GM12892 (cell line): Measurements from ENCODE around the gene C2CD2L.

Source experiments
- DNase-seq: peaks from one replicate; pipeline ENCODE4 v3.0.0; 2011; ENCODE audit not compliant: insufficient read length
- FAIRE-seq: peaks from 2 replicates; lab custom pipeline; 2011; peaks lifted over from hg19 to GRCh38; lab: Jason Lieb, UNC
- POLR2A ChIP-seq: IDR thresholded peaks from 2 replicates; pipeline ENCODE4 v1.6.1; 2011; ENCODE audit warnings: low read depth, low read length, control low read depth
- POLR2AphosphoS5 ChIP-seq: IDR thresholded peaks from 2 replicates; pipeline ENCODE4 v1.6.1; 2011; ENCODE audit warnings: low read depth, low read length, control low read depth
- TAF1 ChIP-seq: IDR thresholded peaks from 2 replicates; pipeline ENCODE4 v1.6.1; 2011; ENCODE audit warnings: low read depth, mild to moderate bottlenecking, control low read depth, low read length, borderline replicate concordance

C2CD2L gene

DNA sequence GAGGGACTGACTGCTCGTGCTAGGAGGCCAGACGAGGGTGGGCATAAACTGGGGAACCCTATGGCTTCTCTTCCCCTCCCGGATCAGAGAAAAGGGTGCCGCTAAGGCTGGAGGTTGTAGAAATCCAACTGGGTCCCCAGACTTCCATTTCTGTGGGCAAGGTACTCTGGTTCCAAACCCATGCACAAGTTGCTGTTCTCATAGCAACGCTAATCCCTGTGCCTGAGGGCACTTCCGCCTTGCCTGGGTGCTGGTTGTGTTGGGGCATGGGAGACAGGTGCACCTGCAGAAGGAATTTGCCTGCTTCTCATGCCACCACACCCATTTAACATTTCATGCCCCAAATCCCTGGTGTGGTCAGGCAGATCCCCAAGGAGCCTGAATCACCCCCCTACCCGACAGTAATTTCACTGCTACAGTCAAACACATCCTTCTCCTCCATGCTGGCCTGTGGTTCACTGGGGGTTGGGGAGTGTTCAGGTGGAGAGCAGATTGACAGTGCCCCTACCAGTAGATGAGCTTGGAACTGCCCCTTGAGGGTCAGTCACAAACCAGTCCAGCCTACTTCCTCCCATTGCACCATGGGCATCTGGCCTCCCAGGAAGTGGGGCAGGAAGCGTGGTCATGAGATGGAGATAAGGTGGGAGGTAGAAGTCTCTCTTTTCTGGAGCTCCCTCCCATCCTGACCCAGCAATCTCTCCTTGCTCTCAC, 1.2 kb downstream of the C2CD2L start:
- peak; percentile 97 for FAIRE-seq
- no peak for DNase-seq

DNA sequence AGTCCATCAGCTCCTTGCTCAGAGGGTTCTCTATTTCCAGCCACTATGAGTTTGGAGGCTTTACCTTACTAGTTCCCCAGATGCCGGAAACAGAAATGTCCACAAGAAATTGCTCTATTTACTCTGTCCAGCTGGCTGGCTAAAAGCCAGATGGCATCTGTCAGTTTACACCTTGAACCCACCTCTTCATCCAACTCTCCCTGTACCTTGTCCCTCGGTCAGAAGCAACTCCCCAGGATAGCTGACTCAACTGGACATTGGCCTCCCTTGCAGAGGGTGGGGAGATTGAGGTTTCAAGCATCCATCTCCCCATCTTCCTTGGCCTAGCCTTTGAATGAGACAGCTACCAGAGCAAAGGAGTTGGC, 1.7 kb downstream of the C2CD2L start:
- TF ChIP-seq TAF1 = no peak
- no peak for TF ChIP-seq POLR2A
- no peak for TF ChIP-seq POLR2AphosphoS5
- DNase-seq (no peak), FAIRE-seq (no peak)

More for the DNA sequence above, 1.2 kb downstream of the C2CD2L start:
- TF ChIP-seq POLR2A (no peak), POLR2AphosphoS5 (no peak), TAF1 (no peak)

DNA sequence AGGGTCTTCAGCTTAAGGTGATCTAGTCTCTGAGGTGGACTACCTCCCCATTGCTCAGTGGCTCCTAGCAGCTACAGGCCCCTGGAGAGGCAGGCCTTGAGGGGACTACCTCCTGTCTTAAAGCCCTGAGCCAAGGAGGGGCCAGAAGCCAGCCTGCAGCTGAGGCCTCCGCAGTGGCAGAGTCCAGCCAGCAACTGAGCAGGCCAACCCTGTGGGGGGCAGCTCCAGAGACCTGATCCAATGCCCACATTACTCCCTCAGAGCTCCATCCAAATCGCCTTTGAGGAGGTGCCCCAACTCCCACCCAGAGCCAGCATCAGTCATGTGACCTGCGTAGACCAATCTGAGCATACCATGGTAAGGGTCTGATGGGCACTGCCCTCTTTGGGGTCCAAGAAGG, 2.7 kb downstream of the C2CD2L start:
- FAIRE-seq (no peak), DNase-seq (no peak)
- TF ChIP-seq POLR2AphosphoS5 (no peak), TAF1 (no peak), POLR2A (no peak)

DNA sequence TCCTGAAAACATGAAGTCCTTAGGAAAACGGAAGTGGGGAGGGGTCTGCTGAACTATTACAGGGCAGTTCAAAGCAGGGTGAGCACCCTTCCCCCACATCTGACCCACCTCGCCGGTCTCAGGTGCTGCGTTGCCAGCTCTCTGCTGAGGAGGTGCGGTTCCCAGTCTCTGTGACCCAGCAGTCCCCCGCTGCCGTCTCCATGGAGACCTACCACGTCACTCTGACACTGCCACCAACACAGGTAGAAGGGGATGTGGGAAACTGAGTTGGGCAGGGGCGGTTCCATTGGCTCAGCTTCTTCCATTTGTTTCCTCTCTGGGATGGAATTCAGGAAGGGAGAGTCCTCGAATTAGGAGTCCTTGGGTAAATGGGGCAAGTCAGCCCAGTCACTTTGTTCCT, 3.3 kb downstream of the C2CD2L start:
- DNase-seq (no peak), FAIRE-seq (no peak)
- TF ChIP-seq POLR2AphosphoS5 (no peak), TAF1 (no peak), POLR2A (no peak)

DNA sequence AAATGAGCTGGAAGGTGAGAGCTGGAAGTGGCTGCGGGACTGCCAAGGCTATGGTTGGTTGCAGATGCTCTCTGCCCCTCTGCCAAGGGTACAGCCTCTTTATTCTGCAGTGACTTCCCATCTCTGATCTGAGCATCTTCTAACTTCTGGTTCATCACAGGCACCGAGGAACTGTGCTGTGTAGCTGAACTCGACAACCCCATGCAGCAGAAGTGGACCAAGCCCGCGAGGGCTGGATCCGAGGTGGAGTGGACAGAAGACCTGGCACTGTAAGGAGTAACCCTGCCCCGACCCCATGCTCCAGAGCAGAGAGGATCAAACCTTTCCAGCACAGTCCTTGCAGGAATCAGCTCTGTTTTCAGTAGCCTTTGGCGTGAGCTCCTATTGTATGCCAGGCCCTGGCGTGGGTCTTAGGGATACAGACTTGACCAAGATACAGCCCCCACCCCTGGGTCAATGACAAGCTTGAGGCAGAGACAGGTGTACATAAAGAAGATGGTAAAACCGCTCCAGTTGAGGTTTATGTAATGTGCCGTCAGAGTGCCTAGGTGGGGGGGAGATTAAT, 4.3 kb downstream of the C2CD2L start:
- TF ChIP-seq POLR2AphosphoS5 (no peak), TAF1 (no peak), POLR2A (no peak)
- FAIRE-seq = no peak
- DNase-seq = no peak

DNA sequence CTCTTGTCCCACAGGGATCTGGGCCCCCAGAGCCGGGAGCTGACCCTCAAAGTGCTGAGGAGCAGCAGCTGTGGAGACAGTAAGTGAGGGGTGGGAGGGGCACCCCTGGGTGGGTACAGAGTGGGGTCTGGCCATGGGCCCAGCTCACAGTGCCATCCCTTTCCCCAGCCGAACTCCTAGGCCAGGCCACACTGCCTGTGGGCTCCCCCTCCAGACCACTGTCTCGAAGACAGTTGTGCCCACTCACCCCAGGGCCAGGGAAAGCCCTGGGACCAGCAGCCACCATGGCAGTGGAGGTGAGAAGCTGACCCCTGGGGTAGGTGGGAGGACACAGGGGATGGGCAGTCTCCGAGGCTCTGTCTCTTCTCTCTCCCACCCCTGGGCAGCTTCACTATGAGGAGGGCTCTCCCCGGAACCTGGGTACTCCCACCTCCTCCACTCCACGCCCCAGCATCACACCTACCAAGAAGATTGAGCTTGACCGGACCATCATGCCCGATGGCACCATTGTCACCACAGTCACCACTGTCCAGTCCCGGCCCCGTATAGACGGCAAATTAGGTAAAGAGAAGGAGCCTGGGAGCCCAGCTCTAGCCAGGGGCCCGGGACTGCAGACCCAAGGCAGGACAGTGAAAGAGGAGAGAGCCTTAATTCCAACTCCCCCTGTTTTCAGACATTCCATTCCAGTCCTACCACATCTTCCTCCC, 5.3 kb downstream of the C2CD2L start:
- DNase-seq = no peak
- FAIRE-seq = no peak
- TF ChIP-seq POLR2AphosphoS5 = no peak
- TF ChIP-seq POLR2A = no peak
- TF ChIP-seq TAF1 = no peak

DNA sequence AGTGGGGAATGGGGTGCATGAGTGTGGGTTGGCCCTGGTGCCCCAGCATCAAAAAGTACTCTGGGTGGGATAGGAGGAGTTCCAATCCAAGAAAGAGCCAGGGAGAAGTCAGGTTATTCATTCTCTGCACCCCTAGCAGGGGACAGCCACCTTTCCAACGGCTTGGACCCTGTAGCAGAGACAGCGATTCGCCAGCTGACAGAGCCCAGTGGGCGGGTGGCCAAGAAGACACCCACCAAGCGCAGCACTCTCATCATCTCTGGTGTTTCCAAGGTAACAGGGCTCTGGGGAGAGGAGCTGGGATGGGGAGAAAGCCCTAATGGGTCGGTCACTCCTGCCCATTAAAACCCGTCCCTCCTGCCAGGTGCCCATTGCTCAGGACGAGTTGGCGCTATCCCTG, 6.6 kb downstream of the C2CD2L start:
- DNase-seq (no peak), FAIRE-seq (no peak)
- no peak for TF ChIP-seq POLR2A
- no peak for TF ChIP-seq POLR2AphosphoS5

DNA sequence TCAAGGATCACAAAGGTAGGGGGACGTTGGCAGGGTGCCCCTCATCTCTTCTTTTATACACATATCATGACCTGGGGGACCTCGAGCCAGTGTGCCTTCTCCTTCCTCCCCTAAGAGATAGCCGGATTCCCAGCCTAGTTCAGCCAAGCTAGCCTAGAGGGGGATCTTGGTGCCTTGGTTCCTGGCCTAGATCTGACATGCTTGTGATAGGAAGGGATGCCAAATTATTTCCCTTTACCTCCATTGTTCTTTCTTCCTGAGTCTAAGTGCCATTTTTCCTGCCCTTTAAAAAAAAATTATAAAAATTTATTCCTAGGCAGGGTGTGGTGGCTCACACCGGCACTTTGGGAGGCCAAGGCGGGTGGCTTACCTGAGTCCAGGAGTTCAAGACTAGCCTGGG, 7.2 kb downstream of the C2CD2L start:
- DNase-seq (no peak), FAIRE-seq (no peak)
- TF ChIP-seq POLR2A = no peak
- no peak for TF ChIP-seq POLR2AphosphoS5
- TF ChIP-seq TAF1 = no peak

DNA sequence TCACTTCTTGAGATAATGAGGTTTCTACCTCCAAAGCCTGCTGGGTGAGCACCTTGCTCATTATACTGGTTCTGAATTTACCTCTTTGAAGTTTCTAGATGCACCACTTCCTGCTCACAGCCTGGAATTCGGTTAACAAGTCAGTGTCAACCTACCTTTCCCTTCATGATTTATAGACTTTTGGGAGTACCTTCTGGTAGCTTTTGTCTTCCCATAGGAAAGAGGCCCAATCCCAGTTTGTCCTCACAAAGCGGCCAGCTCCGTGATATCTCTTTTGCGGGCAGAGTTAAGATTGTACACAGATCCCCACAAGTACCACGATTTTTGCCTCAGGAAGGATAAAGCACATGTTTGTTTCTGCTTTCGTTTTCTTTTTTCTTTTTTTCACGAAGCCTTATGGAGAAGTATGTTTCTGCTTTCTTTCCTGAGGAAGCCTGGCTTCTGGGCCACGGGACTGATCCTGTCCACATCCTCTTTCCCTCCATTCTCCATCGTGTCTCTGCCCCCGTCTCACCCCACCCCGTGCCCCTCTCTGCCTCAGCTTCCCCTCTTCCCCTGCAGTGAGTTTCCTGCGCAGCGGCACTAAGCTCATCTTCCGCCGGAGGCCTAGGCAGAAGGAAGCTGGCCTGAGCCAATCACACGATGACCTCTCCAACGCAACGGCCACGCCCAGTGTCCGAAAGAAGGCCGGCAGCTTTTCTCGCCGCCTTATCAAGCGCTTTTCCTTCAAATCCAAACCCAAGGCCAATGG, 8.5 kb downstream of the C2CD2L start:
- TF ChIP-seq POLR2AphosphoS5 (no peak), POLR2A (no peak)
- DNase-seq (no peak), FAIRE-seq (peak; percentile 79)

DNA sequence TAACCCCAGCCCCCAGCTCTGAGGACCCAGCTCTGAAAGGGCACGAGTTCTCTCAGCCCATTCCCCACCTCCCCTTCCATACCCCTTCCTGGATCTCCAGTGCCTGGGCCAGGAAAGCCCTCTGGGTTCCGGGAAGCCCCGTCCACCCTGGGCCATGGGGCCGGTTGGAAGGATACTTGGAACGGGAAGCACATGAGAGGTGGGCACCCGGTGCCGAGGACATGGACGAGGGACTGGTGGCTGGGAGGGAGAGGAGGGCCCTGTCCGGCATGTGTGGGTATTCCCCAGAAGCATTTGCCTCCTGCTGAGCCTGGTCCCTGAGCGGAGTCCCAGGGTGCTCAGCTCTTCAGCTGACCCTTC, 9.1 kb downstream of the C2CD2L start:
- TF ChIP-seq TAF1 (no peak), POLR2AphosphoS5 (no peak), POLR2A (no peak)
- DNase-seq = no peak
- FAIRE-seq = no peak

DNA sequence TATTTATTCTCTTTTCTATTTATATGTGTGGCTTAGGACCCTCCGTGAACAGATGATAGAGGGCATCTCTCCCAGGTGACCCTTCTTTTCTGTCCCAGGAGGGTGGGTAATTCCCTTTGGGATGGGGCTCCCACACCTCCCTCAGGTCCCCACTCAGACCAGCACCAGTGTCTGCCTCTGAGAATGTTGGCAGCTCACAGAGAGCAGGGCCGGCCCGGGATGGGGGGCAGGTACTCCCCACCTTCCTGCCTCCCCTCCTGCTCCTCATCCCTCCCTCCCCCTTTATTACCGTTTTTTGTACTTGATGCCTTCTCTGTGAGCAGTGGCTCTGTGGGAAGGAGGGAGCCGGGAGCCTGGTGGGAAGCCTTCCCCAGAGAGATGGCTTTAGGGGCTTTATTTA, 9.5 kb downstream of the C2CD2L start:
- FAIRE-seq (no peak), DNase-seq (no peak)
- no peak for TF ChIP-seq POLR2A
- TF ChIP-seq POLR2AphosphoS5 = no peak
- no peak for TF ChIP-seq TAF1

DNA sequence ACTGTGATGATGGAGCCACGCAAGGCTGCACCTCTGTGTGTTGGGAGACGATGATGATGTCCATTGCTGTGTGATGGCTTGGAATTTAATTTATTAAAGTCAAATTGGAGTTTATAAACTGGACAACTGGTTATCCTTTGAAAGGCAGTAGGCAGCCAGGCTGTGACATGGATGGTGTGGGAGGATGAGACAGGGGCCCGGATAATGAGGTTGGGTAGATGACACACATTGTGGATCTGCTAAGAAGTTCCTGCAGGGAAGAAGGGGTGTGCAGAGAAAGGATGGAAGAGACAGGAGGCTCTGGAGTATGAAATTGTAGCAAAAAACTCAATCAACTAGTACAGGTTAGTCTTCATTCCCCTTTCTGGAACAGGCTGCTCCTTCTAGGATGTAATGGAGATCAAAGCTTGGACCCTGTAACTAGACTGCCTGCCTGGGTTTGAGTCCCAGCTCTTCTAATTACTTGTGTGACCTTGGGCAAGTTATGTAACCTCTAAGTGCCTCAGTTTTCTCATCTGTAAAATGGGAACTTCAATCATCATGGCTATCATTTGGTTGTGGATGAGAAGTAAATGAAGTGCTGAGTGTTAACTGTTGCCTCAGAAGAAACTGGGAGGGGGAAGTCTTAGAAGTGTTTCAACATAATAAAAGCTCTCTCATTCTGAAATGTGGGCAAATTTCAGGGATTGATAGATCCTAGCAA, 10.0 kb downstream of the C2CD2L start:
- TF ChIP-seq POLR2AphosphoS5 (no peak), TAF1 (no peak), POLR2A (no peak)
- no peak for DNase-seq
- no peak for FAIRE-seq
